VCaP (cell line): ENCODE measurements around the gene MACROD2.
"Not testable (repeated sequence)": the region's sequence is repeated elsewhere in the genome, so short reads cannot be mapped to it uniquely, and the experiment has no call there.

Experiments
- H3K27ac ChIP-seq: fragments of 450-650 bp; 2 replicates; pipeline ENCODE4 v1.5.1; 2017
- TF ChIP-seq, protein P1 (sequence below): fragments of 450-650 bp; conservative IDR thresholded peaks from 2 replicates; pipeline ENCODE4 v1.5.1; 2017; ENCODE audit warnings: mild to moderate bottlenecking, moderate library complexity

Gene MACROD2

GRCh38 chr20:14997791-14998190, 1002.5 kb downstream of the MACROD2 start:
- H3K27ac ChIP-seq, result no peak overlapping the region
- TF ChIP-seq, protein P1, sequence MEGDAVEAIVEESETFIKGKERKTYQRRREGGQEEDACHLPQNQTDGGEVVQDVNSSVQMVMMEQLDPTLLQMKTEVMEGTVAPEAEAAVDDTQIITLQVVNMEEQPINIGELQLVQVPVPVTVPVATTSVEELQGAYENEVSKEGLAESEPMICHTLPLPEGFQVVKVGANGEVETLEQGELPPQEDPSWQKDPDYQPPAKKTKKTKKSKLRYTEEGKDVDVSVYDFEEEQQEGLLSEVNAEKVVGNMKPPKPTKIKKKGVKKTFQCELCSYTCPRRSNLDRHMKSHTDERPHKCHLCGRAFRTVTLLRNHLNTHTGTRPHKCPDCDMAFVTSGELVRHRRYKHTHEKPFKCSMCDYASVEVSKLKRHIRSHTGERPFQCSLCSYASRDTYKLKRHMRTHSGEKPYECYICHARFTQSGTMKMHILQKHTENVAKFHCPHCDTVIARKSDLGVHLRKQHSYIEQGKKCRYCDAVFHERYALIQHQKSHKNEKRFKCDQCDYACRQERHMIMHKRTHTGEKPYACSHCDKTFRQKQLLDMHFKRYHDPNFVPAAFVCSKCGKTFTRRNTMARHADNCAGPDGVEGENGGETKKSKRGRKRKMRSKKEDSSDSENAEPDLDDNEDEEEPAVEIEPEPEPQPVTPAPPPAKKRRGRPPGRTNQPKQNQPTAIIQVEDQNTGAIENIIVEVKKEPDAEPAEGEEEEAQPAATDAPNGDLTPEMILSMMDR, result no peak

GRCh38 chr20:15005300-15005986, 1010.1 kb downstream of the MACROD2 start:
- TF ChIP-seq, protein P1, result no peak
- peak overlapping the region; percentile 53 for H3K27ac ChIP-seq

DNA sequence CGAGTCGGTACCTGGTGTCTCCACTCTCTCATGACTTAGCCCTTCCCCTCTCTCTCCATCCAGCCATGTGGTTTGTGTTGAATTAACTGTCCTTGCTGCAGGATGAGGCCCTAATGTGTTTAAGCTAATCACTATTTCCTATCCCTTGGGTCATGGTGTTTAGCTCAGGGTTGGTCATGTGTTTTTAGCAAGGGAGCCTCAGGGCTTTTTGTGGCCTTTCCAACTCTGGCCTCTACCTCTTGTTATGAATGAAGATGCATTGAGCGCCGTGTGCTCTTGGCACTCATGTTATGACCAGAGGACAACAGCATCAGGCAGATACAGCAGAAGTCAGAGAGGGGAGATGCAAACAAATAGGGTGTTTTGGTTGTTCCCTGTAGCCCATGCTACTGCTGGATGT, 1016.3 kb downstream of the MACROD2 start:
- TF ChIP-seq, protein P1, result no peak
- no peak overlapping the region for H3K27ac ChIP-seq

DNA sequence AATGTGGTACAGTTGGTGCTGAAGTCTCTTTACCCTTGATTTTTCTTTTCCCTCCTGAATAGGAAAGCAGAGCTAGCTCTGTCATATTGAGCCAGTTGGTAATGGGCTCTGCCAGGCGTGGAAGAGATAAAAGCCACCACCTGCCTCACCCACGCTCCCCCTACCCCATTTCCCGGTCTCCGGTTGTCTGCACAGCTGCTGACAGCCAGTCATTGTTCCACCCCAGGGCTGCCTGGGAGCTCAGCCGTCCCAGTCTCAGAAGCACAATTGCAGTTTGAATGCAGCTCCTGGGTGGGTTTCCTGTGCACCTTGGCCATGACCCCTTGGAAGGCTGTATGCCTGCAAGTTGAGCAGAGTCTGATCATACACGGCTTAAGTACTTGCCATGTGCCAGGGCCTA, 1017.2 kb downstream of the MACROD2 start:
- TF ChIP-seq, protein P1, result no peak
- no peak overlapping the region for H3K27ac ChIP-seq

- not testable (repeated sequence) for H3K27ac ChIP-seq
Measured at GRCh38 chr20:15016875-15017274, 1021.6 kb downstream of the MACROD2 start.

DNA sequence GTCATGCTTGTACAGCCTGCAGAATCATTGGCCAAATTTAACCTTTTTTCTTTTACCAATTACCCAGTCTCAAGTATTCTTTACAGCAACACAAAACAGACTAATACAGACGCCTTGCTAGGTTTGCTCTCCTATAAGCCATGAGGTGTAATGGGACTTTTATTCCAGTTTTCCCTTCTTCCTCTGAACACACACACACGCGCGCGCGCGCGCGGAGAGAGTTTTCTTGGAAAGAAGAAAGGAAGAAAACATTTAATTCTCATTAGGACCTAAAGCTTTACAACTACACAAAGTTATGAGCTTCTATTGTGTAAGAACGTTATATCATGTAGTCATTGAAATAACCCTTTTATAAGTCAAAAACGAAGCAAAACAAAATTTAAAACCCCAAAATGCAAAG, 1023.6 kb downstream of the MACROD2 start:
- no peak overlapping the region for H3K27ac ChIP-seq
- TF ChIP-seq, protein P1, result no peak

GRCh38 chr20:15020845-15021244, 1025.5 kb downstream of the MACROD2 start:
- TF ChIP-seq, protein P1, result no peak

DNA sequence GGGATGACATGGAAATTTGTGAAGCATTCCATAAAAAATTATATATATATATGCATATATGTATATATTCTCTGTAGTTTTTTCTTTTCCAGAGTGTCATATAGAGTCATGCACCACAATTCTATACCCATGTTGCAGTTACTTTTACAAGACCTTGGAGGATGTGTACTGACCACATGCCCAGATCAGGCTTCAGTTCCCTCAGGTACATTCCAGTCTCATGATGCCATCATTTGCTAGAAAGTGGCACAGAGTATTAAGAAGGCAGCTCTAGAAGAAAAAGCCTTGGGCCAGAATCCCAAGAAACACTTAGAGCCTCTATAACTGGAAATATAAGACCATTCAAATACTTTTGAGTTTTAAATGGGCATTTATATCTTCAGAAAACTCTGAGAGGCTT, 1027.6 kb downstream of the MACROD2 start:
- no peak overlapping the region for H3K27ac ChIP-seq
- TF ChIP-seq, protein P1, result no peak

More at GRCh38 chr20:15020845-15021244, 1025.5 kb downstream of the MACROD2 start:
- H3K27ac ChIP-seq, result no peak overlapping the region
